Thoracic aorta (tissue), 2 donors: ENCODE data around the gene LHX6. TPM values are rescaled to one million over a fixed set of nuclear protein-coding genes. Genes with fewer than 3 reads are reported as not detected.

Source experiments
- ATAC-seq: fragments of 150-250 bp; one replicate; pipeline ENCODE4 v1.8.0; 2017; ENCODE audit warnings: low read depth; ENCODE audit not compliant: insufficient number of reproducible peaks, low FRiP score
- DNase-seq: peaks from one replicate; pipeline ENCODE4 v3.0.0-alpha.2; 2020; ENCODE audit warnings: low spot score
- H3K27ac ChIP-seq, 2 donors: fragments of 200-600 bp; sonication (generic); 1 replicate in 1 of 2; 2 replicates in 1 of 2; pipeline ENCODE4 v1.5.1; 2016; ENCODE audit warnings: mild to moderate bottlenecking in 2 of 2, moderate library complexity in 2 of 2
- H3K27me3 ChIP-seq: fragments of 200-600 bp; sonication (generic); replicated peaks from 2 replicates; pipeline ENCODE4 v1.6.0; 2016; ENCODE audit warnings: mild to moderate bottlenecking; ENCODE audit not compliant: insufficient read depth
- H3K36me3 ChIP-seq: fragments of 200-600 bp; sonication (generic); one replicate; pipeline ENCODE4 v1.5.1; 2016
- H3K4me1 ChIP-seq, 2 donors: fragments of 200-600 bp; sonication (generic); 1 replicate in 1 of 2; 2 replicates in 1 of 2; pipeline versions ENCODE4 v1.5.1 to v1.6.0; 2016; ENCODE audit warnings: low read depth in 2 of 2, mild to moderate bottlenecking in 1 of 2; ENCODE audit not compliant: control insufficient read depth in 1 of 2
- H3K4me3 ChIP-seq: fragments of 200-600 bp; sonication (generic); 2 replicates; pipeline ENCODE4 v1.5.1; 2016; ENCODE audit warnings: mild to moderate bottlenecking
- H3K9me3 ChIP-seq: fragments of 200-600 bp; sonication (generic); 2 replicates; pipeline ENCODE4 v1.5.1; 2016
- total RNA-seq, 2 donors: library from RNA; depleted of rRNA; stranded (reverse); fragments of >200 nt; gene quantifications; one replicate each; pipeline versions ENCODE4 v1.1.0 to v1.2.3, GENCODE V29; 2016
- TF ChIP-seq, protein P1 (sequence below): fragments of 200-600 bp; sonication (generic); IDR thresholded peaks from one replicate; pipeline ENCODE4 v1.5.1; 2019; ENCODE audit warnings: antibody characterized with exemption

The LHX6 gene
- total RNA-seq, 2 donors from 2014 or later, result 5.0 to 6.5 TPM

- no peaks in the 10 kb centered on the region for H3K36me3 ChIP-seq
- H3K27ac ChIP-seq, result no peak overlapping the region
- no peaks in the 10 kb centered on the region for H3K9me3 ChIP-seq
- ATAC-seq, result no peak
- H3K4me1 ChIP-seq, result no peaks in the 10 kb centered on the region
- H3K4me3 ChIP-seq, result no peak overlapping the region
- TF ChIP-seq, protein P1, sequence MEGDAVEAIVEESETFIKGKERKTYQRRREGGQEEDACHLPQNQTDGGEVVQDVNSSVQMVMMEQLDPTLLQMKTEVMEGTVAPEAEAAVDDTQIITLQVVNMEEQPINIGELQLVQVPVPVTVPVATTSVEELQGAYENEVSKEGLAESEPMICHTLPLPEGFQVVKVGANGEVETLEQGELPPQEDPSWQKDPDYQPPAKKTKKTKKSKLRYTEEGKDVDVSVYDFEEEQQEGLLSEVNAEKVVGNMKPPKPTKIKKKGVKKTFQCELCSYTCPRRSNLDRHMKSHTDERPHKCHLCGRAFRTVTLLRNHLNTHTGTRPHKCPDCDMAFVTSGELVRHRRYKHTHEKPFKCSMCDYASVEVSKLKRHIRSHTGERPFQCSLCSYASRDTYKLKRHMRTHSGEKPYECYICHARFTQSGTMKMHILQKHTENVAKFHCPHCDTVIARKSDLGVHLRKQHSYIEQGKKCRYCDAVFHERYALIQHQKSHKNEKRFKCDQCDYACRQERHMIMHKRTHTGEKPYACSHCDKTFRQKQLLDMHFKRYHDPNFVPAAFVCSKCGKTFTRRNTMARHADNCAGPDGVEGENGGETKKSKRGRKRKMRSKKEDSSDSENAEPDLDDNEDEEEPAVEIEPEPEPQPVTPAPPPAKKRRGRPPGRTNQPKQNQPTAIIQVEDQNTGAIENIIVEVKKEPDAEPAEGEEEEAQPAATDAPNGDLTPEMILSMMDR, result no peak
- no peak for DNase-seq
- no peaks in the 10 kb centered on the region for H3K27me3 ChIP-seq
Observed at GRCh38 chr9:122197882-122198281, 30.9 kb downstream of the LHX6 start.

DNA sequence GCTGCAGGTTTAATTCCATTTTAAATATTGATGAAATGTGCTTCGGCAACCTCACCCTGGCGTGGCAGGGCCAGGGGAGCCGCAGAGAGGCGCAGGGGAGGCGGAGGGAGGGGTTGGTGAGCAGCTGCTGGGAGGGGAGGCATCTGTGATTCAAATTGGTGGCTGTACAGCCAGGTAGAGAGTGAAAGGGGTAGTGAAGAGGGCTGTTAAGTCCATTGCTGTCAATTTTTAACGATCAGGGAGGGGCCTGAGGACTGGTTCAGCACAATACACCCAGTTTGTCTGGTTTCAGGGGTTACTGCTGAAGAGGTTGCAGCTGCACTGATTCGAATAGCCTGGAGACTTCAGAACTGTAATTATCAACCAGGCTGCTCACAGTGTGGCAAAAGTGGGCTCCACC is 31.3 kb downstream of the LHX6 start:
- Histone ChIP-seq H3K27me3 (no peaks in the 10 kb centered on the region), H3K9me3 (no peaks in the 10 kb centered on the region), H3K4me3 (no peak overlapping the region), H3K27ac (no peak overlapping the region), H3K4me1 (no peaks in the 10 kb centered on the region), H3K36me3 (no peaks in the 10 kb centered on the region)
- DNase-seq (no peak), ATAC-seq (no peak)
- TF ChIP-seq, protein P1, result no peak

GRCh38 chr9:122195875-122196274 is 32.9 kb downstream of the LHX6 start:
- DNase-seq, result no peak
- TF ChIP-seq, protein P1, result no peak
- no peak for ATAC-seq
- Histone ChIP-seq H3K4me3 (no peak overlapping the region), H3K36me3 (no peaks in the 10 kb centered on the region), H3K9me3 (no peaks in the 10 kb centered on the region), H3K27ac (no peak overlapping the region), H3K4me1 (no peaks in the 10 kb centered on the region), H3K27me3 (no peaks in the 10 kb centered on the region)

DNA sequence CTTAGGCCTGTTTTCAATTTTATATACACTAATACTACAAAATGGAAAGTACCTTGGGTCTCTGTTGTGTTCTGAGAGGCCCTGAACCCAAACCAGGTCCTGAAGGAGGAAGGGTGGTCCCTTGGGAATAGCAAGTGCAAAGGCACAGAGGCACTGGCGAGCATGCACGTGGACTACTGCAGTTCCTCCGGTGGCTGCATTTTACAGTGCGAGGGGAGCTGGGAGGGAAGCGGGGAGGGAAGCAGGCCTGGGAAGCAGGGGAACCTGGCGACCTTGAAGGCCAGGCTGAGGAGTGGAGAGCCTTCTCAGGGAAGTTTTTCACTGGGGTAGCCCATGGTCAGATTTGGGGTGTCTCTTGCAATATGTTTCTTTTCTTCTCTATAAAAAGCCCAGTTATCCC is 35.1 kb downstream of the LHX6 start:
- no peaks in the 10 kb centered on the region for H3K9me3 ChIP-seq
- no peaks in the 10 kb centered on the region for H3K36me3 ChIP-seq
- no peaks in the 10 kb centered on the region for H3K4me1 ChIP-seq
- DNase-seq (no peak), ATAC-seq (no peak)
- TF ChIP-seq, protein P1, result no peak
- H3K4me3 ChIP-seq, result no peak overlapping the region
- no peak overlapping the region for H3K27ac ChIP-seq
- no peaks in the 10 kb centered on the region for H3K27me3 ChIP-seq

GRCh38 chr9:122192914-122193525 is 35.7 kb downstream of the LHX6 start:
- H3K36me3 ChIP-seq, result no peaks in the 10 kb centered on the region
- TF ChIP-seq, protein P1, result no peak
- no peaks in the 10 kb centered on the region for H3K4me1 ChIP-seq
- no peaks in the 10 kb centered on the region for H3K27me3 ChIP-seq
- H3K27ac ChIP-seq, result no peak overlapping the region
- H3K4me3 ChIP-seq, result no peak overlapping the region
- H3K9me3 ChIP-seq, result no peaks in the 10 kb centered on the region
- ATAC-seq (no peak), DNase-seq (no peak)
